ENCODE results near the gene KIF12. TPM values are rescaled to one million over a fixed set of nuclear protein-coding genes. Genes with fewer than 3 reads are reported as not detected.
A peak's percentile ranks its signal among the peaks of the same experiment; 100 is the strongest.

KIF12 gene
- polyA plus RNA-seq, 3 donors, result not detected

DNA sequence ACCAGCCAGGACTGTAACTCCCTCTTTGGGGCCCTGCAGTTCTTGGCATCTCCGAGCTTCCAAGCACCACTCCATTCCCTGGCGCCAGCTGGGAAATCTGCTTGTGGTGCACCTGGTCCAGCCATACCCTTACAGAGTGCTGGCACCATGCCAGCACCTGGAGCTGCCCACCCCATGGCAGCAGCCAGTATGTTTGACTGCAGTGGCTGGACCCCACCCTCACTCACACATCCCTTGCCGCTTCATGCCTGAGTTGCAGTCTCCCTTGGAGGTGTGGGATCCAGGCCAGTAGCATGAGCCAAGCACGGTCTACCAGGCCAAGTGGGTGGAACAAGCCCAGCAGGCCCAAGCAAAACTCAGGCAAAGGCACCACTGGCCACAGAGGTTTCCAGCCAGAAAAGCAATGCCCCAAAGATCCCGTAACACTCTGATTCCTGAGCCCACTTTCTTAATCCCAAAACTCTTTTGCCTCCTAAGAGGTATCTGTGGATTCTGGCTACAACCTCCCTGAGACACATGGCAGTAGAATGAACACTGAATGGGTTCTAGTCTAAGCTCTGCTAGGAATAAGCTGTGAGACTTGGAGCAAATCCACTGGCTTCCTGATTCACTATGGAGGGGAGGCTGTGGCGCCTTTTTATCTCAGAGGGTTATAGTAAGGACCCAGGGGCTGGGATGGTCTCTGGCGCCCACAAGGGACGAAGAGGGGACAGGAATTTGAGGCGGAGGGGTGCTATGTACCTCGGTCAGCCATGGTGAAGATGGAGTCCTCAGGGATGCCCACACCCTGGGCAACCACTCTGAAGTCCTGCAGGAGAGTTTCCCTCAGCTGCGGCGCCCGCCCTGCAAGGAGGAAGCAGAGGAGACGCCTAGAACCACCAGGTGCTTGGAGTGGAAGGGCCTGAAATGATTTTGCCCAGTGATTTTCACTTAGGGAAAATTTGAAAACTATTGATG, 26.6 kb downstream of the KIF12 start:
- peaks cover 0 to 2% (median 0%) of the 10 kb centered on the region in 7 donors for H3K9me3 Mint-ChIP-seq
- H3K27me3 Mint-ChIP-seq (ENCODE audit: low read depth in 3 of 3), result peaks cover 7 to 23% (median 9%) of the 10 kb centered on the region in 3 donors
- H3K27ac Mint-ChIP-seq, result peak overlapping the region in 1 of 7 donors; percentile 66
- Histone ChIP-seq H3K27ac (ENCODE audit: low read depth in 1 of 2, low read length in 2 of 2) (no peak overlapping the region), H3K4me3 (replicated peaks in 1 of 3; ENCODE audit: low read depth in 2 of 3, low read length in 3 of 3) (no peak overlapping the region), H2AFZ (ENCODE audit: insufficient read depth, low read depth, low read length, poor library complexity, severe bottlenecking) (no peak overlapping the region), H4K20me1 (ENCODE audit: insufficient read depth, low read length) (no peaks in the 10 kb centered on the region), H3K4me1 (ENCODE audit: control insufficient read depth in 1 of 2, insufficient read depth in 2 of 2, low read length in 2 of 2) (no peaks in the 10 kb centered on the region), H3K9me3 (replicated peaks in 1 of 2; ENCODE audit: control insufficient read depth in 1 of 2, insufficient read depth in 1 of 2, low read length in 2 of 2) (no peaks in the 10 kb centered on the region), H3K36me3 (replicated peaks in 1 of 2; ENCODE audit: control insufficient read depth in 1 of 2, insufficient read depth in 2 of 2, low read length in 2 of 2) (no peaks in the 10 kb centered on the region), H3K79me2 (ENCODE audit: insufficient read depth, low read length) (no peaks in the 10 kb centered on the region), H3K27me3 (ENCODE audit: control insufficient read depth in 2 of 2, insufficient read depth in 2 of 2, low read length in 2 of 2) (peaks cover 0 to 9% of the 10 kb centered on the region in 2 donors), H3K9ac (ENCODE audit: insufficient read depth, low read length, poor library complexity, severe bottlenecking) (no peak overlapping the region), H3K4me2 (replicated peaks; ENCODE audit: extremely low read depth, low read length, poor library complexity, severe bottlenecking) (no peak overlapping the region)
- no peaks in the 10 kb centered on the region for H3K36me3 Mint-ChIP-seq
- no peak overlapping the region for H3K4me3 Mint-ChIP-seq
- DNase-seq, result no peak
- TF ChIP-seq, protein P1, sequence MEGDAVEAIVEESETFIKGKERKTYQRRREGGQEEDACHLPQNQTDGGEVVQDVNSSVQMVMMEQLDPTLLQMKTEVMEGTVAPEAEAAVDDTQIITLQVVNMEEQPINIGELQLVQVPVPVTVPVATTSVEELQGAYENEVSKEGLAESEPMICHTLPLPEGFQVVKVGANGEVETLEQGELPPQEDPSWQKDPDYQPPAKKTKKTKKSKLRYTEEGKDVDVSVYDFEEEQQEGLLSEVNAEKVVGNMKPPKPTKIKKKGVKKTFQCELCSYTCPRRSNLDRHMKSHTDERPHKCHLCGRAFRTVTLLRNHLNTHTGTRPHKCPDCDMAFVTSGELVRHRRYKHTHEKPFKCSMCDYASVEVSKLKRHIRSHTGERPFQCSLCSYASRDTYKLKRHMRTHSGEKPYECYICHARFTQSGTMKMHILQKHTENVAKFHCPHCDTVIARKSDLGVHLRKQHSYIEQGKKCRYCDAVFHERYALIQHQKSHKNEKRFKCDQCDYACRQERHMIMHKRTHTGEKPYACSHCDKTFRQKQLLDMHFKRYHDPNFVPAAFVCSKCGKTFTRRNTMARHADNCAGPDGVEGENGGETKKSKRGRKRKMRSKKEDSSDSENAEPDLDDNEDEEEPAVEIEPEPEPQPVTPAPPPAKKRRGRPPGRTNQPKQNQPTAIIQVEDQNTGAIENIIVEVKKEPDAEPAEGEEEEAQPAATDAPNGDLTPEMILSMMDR (IDR thresholded peaks at IDR 0.05), result no peak
- 84% methylated on average over 13 of the region's 14 CpGs for WGBS (ENCODE audit: insufficient coverage)
- intact Hi-C loops (cut with micrococcal nuclease), result no loop called here
- no peaks in the 10 kb centered on the region for H3K4me1 Mint-ChIP-seq

DNA sequence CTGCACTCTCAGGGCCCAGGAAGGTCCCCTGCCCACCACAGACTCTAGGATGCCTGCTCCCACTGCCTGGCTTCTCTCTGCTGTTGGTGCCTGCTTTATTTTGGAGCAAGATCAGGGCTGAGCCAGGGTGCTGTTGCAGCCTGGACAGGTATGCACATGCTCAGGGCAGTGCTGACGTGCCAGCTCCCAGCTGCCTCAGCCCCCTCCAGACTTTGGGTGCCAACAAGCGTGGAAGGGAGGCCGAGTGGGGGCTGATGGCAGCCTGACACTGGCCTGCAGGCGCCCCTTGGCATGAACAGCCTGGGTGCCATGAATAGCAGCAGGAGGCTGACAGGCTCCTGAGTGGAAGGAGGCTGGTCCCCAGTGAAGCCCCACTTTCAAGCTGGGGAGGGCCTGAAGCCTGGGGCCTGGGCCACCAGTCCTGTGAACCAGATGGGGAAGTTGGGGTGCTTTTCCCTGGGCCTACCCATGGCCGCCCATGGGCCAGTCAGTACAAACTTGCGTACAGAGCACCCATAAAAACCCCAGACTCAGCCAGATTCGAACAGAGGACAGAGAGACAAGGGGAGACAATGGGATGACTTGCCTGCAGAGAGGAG, 27.8 kb downstream of the KIF12 start:
- Histone ChIP-seq H4K20me1 (ENCODE audit: insufficient read depth, low read length) (no peaks in the 10 kb centered on the region), H3K27ac (ENCODE audit: low read depth in 1 of 2, low read length in 2 of 2) (no peak overlapping the region), H3K9me3 (replicated peaks in 1 of 2; ENCODE audit: control insufficient read depth in 1 of 2, insufficient read depth in 1 of 2, low read length in 2 of 2) (no peaks in the 10 kb centered on the region), H3K36me3 (replicated peaks in 1 of 2; ENCODE audit: control insufficient read depth in 1 of 2, insufficient read depth in 2 of 2, low read length in 2 of 2) (no peaks in the 10 kb centered on the region), H3K9ac (ENCODE audit: insufficient read depth, low read length, poor library complexity, severe bottlenecking) (no peak overlapping the region), H3K4me1 (ENCODE audit: control insufficient read depth in 1 of 2, insufficient read depth in 2 of 2, low read length in 2 of 2) (no peaks in the 10 kb centered on the region), H3K4me2 (replicated peaks; ENCODE audit: extremely low read depth, low read length, poor library complexity, severe bottlenecking) (no peak overlapping the region), H3K27me3 (ENCODE audit: control insufficient read depth in 2 of 2, insufficient read depth in 2 of 2, low read length in 2 of 2) (peaks cover 0 to 9% of the 10 kb centered on the region in 2 donors), H3K4me3 (replicated peaks in 1 of 3; ENCODE audit: low read depth in 2 of 3, low read length in 3 of 3) (no peak overlapping the region), H3K79me2 (ENCODE audit: insufficient read depth, low read length) (no peaks in the 10 kb centered on the region), H2AFZ (ENCODE audit: insufficient read depth, low read depth, low read length, poor library complexity, severe bottlenecking) (no peak overlapping the region)
- no peaks in the 10 kb centered on the region for H3K36me3 Mint-ChIP-seq
- DNase-seq, result no peak
- no peak overlapping the region for H3K27ac Mint-ChIP-seq
- H3K27me3 Mint-ChIP-seq (ENCODE audit: low read depth in 3 of 3), result peaks cover 5 to 25% (median 7%) of the 10 kb centered on the region in 3 donors
- H3K4me1 Mint-ChIP-seq, result no peaks in the 10 kb centered on the region
- peaks cover 0 to 2% (median 0%) of the 10 kb centered on the region in 7 donors for H3K9me3 Mint-ChIP-seq
- H3K4me3 Mint-ChIP-seq, result no peak overlapping the region
- 98% methylated on average over 6 of the region's 7 CpGs for WGBS (ENCODE audit: insufficient coverage)
- TF ChIP-seq, protein P1 (IDR thresholded peaks at IDR 0.05), result no peak
- intact Hi-C loops (cut with micrococcal nuclease), result no loop called here
